ENCODE results near the gene DMD. TPM values are rescaled to one million over a fixed set of nuclear protein-coding genes. Genes with fewer than 3 reads are reported as not detected.

The DMD gene
- total and polyA plus RNA-seq, 4 experiments from 2014 or later = 0.18 to 0.55 (median 0.19) TPM; not detected in 1

GRCh38 chrX:31665454-31665853 lies 1545.9 kb downstream of the DMD start:
- no peak for DNase-seq
- Histone ChIP-seq H3K27me3 (ENCODE audit: insufficient read depth, low read length) (no peaks in the 10 kb centered on the region), H3K36me3 (ENCODE audit: insufficient read depth, low read length) (no peaks in the 10 kb centered on the region), H3K4me3 (ENCODE audit: low read length in 2 of 2) (no peak overlapping the region), H3K27ac (ENCODE audit: low read depth, low read length) (no peak overlapping the region), H3K9me3 (ENCODE audit: control insufficient read depth in 1 of 2, low read length in 2 of 2) (no peaks in the 10 kb centered on the region), H3K4me1 (ENCODE audit: insufficient read depth, low read length) (no peaks in the 10 kb centered on the region)
- Mint-ChIP-seq H3K9me3 (peaks cover 0 to under 1% (median 0%) of the 10 kb centered on the region in 8 donors), H3K36me3 (no peaks in the 10 kb centered on the region), H3K4me3 (no peak overlapping the region), H3K27ac (no peak overlapping the region), H3K4me1 (no peaks in the 10 kb centered on the region), H3K27me3 (no peaks in the 10 kb centered on the region)
- POLR2A ChIA-PET (ENCODE audit: partially characterized antibody) = no interaction called here
- intact Hi-C loops (cut with micrococcal nuclease) = no loop called here
- CTCF ChIA-PET (ENCODE audit: partially characterized antibody) = no interaction called here

- H3K9me3 ChIP-seq (ENCODE audit: control insufficient read depth in 1 of 2, low read length in 2 of 2) = no peaks in the 10 kb centered on the region
- no peak overlapping the region for H3K27ac Mint-ChIP-seq
- H3K36me3 ChIP-seq (ENCODE audit: insufficient read depth, low read length) = no peaks in the 10 kb centered on the region
- ChIA-PET POLR2A (ENCODE audit: partially characterized antibody) (no interaction called here), CTCF (ENCODE audit: partially characterized antibody) (no interaction called here)
- no peaks in the 10 kb centered on the region for H3K27me3 ChIP-seq (ENCODE audit: insufficient read depth, low read length)
- no peak overlapping the region for H3K27ac ChIP-seq (ENCODE audit: low read depth, low read length)
- H3K4me3 Mint-ChIP-seq = no peak overlapping the region
- H3K4me3 ChIP-seq (ENCODE audit: low read length in 2 of 2) = no peak overlapping the region
- DNase-seq = no peak
- no peaks in the 10 kb centered on the region for H3K9me3 Mint-ChIP-seq
- intact Hi-C loops (cut with micrococcal nuclease) = no loop called here
- H3K27me3 Mint-ChIP-seq = no peaks in the 10 kb centered on the region
- no peaks in the 10 kb centered on the region for H3K4me1 ChIP-seq (ENCODE audit: insufficient read depth, low read length)
- H3K36me3 Mint-ChIP-seq = no peaks in the 10 kb centered on the region
- no peaks in the 10 kb centered on the region for H3K4me1 Mint-ChIP-seq
Measured at GRCh38 chrX:31663172-31663571, 1548.2 kb downstream of the DMD start.

- intact Hi-C loops (cut with micrococcal nuclease) = no loop called here
- H3K9me3 Mint-ChIP-seq = no peaks in the 10 kb centered on the region
- no peak for DNase-seq
- no peaks in the 10 kb centered on the region for H3K36me3 Mint-ChIP-seq
- POLR2A ChIA-PET (ENCODE audit: partially characterized antibody) = no interaction called here
- no peaks in the 10 kb centered on the region for H3K27me3 ChIP-seq (ENCODE audit: insufficient read depth, low read length)
- no peaks in the 10 kb centered on the region for H3K4me1 Mint-ChIP-seq
- no peaks in the 10 kb centered on the region for H3K4me1 ChIP-seq (ENCODE audit: insufficient read depth, low read length)
- no peaks in the 10 kb centered on the region for H3K36me3 ChIP-seq (ENCODE audit: insufficient read depth, low read length)
- H3K4me3 Mint-ChIP-seq = no peak overlapping the region
- H3K4me3 ChIP-seq (ENCODE audit: low read length in 2 of 2) = no peak overlapping the region
- H3K27ac Mint-ChIP-seq = no peak overlapping the region
- no peaks in the 10 kb centered on the region for H3K9me3 ChIP-seq (ENCODE audit: control insufficient read depth in 1 of 2, low read length in 2 of 2)
- H3K27me3 Mint-ChIP-seq = no peaks in the 10 kb centered on the region
- H3K27ac ChIP-seq (ENCODE audit: low read depth, low read length) = no peak overlapping the region
- CTCF ChIA-PET (ENCODE audit: partially characterized antibody) = no interaction called here
Measured at GRCh38 chrX:31661280-31661810, 1550.0 kb downstream of the DMD start.

GRCh38 chrX:31658360-31658759 lies 1553.0 kb downstream of the DMD start:
- DNase-seq = peak in 3 of 5 donors; percentile 0 to 1 (median 1)
- Mint-ChIP-seq H3K9me3 (no peaks in the 10 kb centered on the region), H3K36me3 (no peaks in the 10 kb centered on the region), H3K4me1 (no peaks in the 10 kb centered on the region), H3K4me3 (no peak overlapping the region), H3K27me3 (no peaks in the 10 kb centered on the region), H3K27ac (no peak overlapping the region)
- ChIA-PET CTCF (ENCODE audit: partially characterized antibody) (interaction anchor here (0.5 to 2.0 kb wide), 3 partner anchors 621 to 923 kb away, joined by 3 to 5 read pairs (median 3); no protein-coding TSS in a partner anchor), POLR2A (ENCODE audit: partially characterized antibody) (no interaction called here)
- Histone ChIP-seq H3K27ac (ENCODE audit: low read depth, low read length) (no peak overlapping the region), H3K27me3 (ENCODE audit: insufficient read depth, low read length) (no peaks in the 10 kb centered on the region), H3K9me3 (ENCODE audit: control insufficient read depth in 1 of 2, low read length in 2 of 2) (no peaks in the 10 kb centered on the region), H3K4me1 (ENCODE audit: insufficient read depth, low read length) (no peaks in the 10 kb centered on the region), H3K4me3 (ENCODE audit: low read length in 2 of 2) (no peak overlapping the region), H3K36me3 (ENCODE audit: insufficient read depth, low read length) (no peaks in the 10 kb centered on the region)
- intact Hi-C loops (cut with micrococcal nuclease) = loop anchor here (5.0 kb wide), 2 partner anchors 621 to 686 kb away; no protein-coding TSS in a partner anchor

GRCh38 chrX:31656013-31656412 lies 1555.3 kb downstream of the DMD start:
- no peaks in the 10 kb centered on the region for H3K9me3 Mint-ChIP-seq
- ChIA-PET CTCF (ENCODE audit: partially characterized antibody) (no interaction called here), POLR2A (ENCODE audit: partially characterized antibody) (no interaction called here)
- intact Hi-C loops (cut with micrococcal nuclease) = loop anchor here (5.0 kb wide), 2 partner anchors 619 to 684 kb away; no protein-coding TSS in a partner anchor
- no peaks in the 10 kb centered on the region for H3K27me3 Mint-ChIP-seq
- no peak overlapping the region for H3K27ac Mint-ChIP-seq
- no peak overlapping the region for H3K4me3 Mint-ChIP-seq
- no peak overlapping the region for H3K27ac ChIP-seq (ENCODE audit: low read depth, low read length)
- H3K9me3 ChIP-seq (ENCODE audit: control insufficient read depth in 1 of 2, low read length in 2 of 2) = no peaks in the 10 kb centered on the region
- no peaks in the 10 kb centered on the region for H3K36me3 ChIP-seq (ENCODE audit: insufficient read depth, low read length)
- no peaks in the 10 kb centered on the region for H3K4me1 ChIP-seq (ENCODE audit: insufficient read depth, low read length)
- H3K4me1 Mint-ChIP-seq = no peaks in the 10 kb centered on the region
- DNase-seq = no peak
- H3K36me3 Mint-ChIP-seq = no peaks in the 10 kb centered on the region
- H3K27me3 ChIP-seq (ENCODE audit: insufficient read depth, low read length) = no peaks in the 10 kb centered on the region
- H3K4me3 ChIP-seq (ENCODE audit: low read length in 2 of 2) = no peak overlapping the region

GRCh38 chrX:31653422-31653821 lies 1557.9 kb downstream of the DMD start:
- no peaks in the 10 kb centered on the region for H3K27me3 Mint-ChIP-seq
- Histone ChIP-seq H3K4me1 (ENCODE audit: insufficient read depth, low read length) (no peaks in the 10 kb centered on the region), H3K9me3 (ENCODE audit: control insufficient read depth in 1 of 2, low read length in 2 of 2) (no peaks in the 10 kb centered on the region), H3K27ac (ENCODE audit: low read depth, low read length) (no peak overlapping the region), H3K36me3 (ENCODE audit: insufficient read depth, low read length) (no peaks in the 10 kb centered on the region), H3K27me3 (ENCODE audit: insufficient read depth, low read length) (no peaks in the 10 kb centered on the region), H3K4me3 (ENCODE audit: low read length in 2 of 2) (no peak overlapping the region)
- H3K4me1 Mint-ChIP-seq = no peaks in the 10 kb centered on the region
- no peak overlapping the region for H3K27ac Mint-ChIP-seq
- H3K9me3 Mint-ChIP-seq = no peaks in the 10 kb centered on the region
- no peak overlapping the region for H3K4me3 Mint-ChIP-seq
- no peak for DNase-seq
- intact Hi-C loops (cut with micrococcal nuclease) = no loop called here
- CTCF ChIA-PET (ENCODE audit: partially characterized antibody) = no interaction called here
- POLR2A ChIA-PET (ENCODE audit: partially characterized antibody) = no interaction called here
- no peaks in the 10 kb centered on the region for H3K36me3 Mint-ChIP-seq

- Histone ChIP-seq H3K27me3 (ENCODE audit: insufficient read depth, low read length) (no peaks in the 10 kb centered on the region), H3K9me3 (ENCODE audit: control insufficient read depth in 1 of 2, low read length in 2 of 2) (no peaks in the 10 kb centered on the region), H3K36me3 (ENCODE audit: insufficient read depth, low read length) (no peaks in the 10 kb centered on the region), H3K27ac (ENCODE audit: low read depth, low read length) (no peak overlapping the region), H3K4me3 (ENCODE audit: low read length in 2 of 2) (no peak overlapping the region), H3K4me1 (ENCODE audit: insufficient read depth, low read length) (no peaks in the 10 kb centered on the region)
- intact Hi-C loops (cut with micrococcal nuclease) = no loop called here
- Mint-ChIP-seq H3K27me3 (no peaks in the 10 kb centered on the region), H3K4me1 (no peaks in the 10 kb centered on the region), H3K9me3 (no peaks in the 10 kb centered on the region), H3K4me3 (no peak overlapping the region), H3K27ac (no peak overlapping the region), H3K36me3 (no peaks in the 10 kb centered on the region)
- no peak for DNase-seq
- ChIA-PET POLR2A (ENCODE audit: partially characterized antibody) (no interaction called here), CTCF (ENCODE audit: partially characterized antibody) (no interaction called here)
Measured at GRCh38 chrX:31652650-31653049, 1558.7 kb downstream of the DMD start.

- no peaks in the 10 kb centered on the region for H3K27me3 ChIP-seq (ENCODE audit: insufficient read depth, low read length)
- ChIA-PET POLR2A (ENCODE audit: partially characterized antibody) (no interaction called here), CTCF (ENCODE audit: partially characterized antibody) (no interaction called here)
- no peaks in the 10 kb centered on the region for H3K36me3 Mint-ChIP-seq
- no peak overlapping the region for H3K4me3 Mint-ChIP-seq
- no peak for DNase-seq
- H3K9me3 Mint-ChIP-seq = no peaks in the 10 kb centered on the region
- H3K4me1 Mint-ChIP-seq = no peaks in the 10 kb centered on the region
- no peak overlapping the region for H3K27ac ChIP-seq (ENCODE audit: low read depth, low read length)
- no peaks in the 10 kb centered on the region for H3K27me3 Mint-ChIP-seq
- H3K36me3 ChIP-seq (ENCODE audit: insufficient read depth, low read length) = no peaks in the 10 kb centered on the region
- H3K4me3 ChIP-seq (ENCODE audit: low read length in 2 of 2) = no peak overlapping the region
- H3K27ac Mint-ChIP-seq = no peak overlapping the region
- no peaks in the 10 kb centered on the region for H3K4me1 ChIP-seq (ENCODE audit: insufficient read depth, low read length)
- no peaks in the 10 kb centered on the region for H3K9me3 ChIP-seq (ENCODE audit: control insufficient read depth in 1 of 2, low read length in 2 of 2)
- intact Hi-C loops (cut with micrococcal nuclease) = no loop called here
Measured at GRCh38 chrX:31649201-31649600, 1562.1 kb downstream of the DMD start.
